ENCODE results near the gene TUBG2.

Gene TUBG2

DNA sequence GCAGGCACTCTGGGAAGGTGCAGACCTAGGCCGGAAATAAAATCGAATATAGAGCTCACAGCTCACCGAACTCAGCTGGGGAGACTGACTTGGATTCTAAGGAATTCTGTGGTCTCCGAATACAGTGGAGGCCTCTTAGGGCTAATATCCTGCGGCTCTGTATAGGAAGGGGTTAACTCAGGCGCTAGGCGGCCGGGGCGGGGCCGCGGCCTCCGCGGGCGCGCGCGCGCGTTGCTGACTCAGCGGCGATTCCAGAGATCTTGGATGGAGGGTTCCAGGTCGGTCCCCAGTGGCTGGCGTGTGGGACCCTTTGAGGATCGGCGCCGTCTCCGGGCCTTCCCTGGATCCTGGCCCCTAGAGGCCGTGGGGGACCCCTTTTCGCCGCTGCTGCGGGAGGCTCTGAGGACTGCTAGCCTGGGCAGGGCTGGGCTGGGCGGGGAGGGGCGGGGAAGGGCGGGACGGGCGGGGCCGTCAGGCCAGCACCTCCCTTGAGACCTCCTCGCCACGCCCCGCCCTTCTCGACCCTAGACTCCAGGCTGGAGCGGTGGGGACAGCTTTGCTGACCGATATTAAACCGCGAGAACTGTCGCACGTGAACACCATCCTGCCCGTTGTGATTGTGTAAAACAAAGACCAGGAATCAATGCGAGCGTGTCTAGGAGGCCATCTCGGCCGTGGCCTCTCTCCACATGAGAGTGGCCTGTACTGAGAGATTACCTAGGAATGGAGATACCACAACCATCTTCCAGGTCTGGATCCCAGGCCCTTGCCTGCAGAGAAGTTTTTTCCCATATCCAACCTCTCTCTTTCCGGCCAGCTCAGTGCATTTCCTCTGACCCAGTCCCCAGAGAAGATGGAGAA lies 19.1 kb downstream of the TUBG2 start:
- DNase-seq, result peak; percentile 77

DNA sequence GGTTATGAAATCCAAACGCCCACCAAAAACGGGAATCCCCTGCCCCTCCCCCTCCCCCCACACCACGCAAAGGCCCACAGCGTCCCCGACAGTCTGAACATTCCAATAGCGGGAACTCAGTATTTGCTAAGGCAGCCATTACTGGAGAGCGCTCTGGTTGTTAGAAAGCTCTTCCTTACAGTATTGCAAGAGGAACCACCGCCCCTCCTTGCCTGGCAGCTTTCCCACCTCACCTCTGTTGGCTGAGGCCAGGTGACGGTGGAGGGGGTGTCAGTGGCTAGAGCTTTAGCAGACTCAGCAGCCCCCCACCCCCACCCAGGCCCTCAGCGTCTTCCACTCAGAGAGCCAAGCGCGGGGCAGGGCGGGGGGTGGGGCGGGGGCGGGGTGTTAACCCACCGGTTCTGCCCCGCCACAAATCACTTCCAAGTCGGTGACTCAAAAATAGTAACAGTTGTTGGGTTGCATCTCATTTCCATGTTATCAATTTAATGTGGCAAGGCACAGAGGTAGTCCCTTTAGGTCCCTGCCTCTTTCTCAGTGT lies 19.9 kb downstream of the TUBG2 start:
- DNase-seq, result peak; percentile 52

DNA sequence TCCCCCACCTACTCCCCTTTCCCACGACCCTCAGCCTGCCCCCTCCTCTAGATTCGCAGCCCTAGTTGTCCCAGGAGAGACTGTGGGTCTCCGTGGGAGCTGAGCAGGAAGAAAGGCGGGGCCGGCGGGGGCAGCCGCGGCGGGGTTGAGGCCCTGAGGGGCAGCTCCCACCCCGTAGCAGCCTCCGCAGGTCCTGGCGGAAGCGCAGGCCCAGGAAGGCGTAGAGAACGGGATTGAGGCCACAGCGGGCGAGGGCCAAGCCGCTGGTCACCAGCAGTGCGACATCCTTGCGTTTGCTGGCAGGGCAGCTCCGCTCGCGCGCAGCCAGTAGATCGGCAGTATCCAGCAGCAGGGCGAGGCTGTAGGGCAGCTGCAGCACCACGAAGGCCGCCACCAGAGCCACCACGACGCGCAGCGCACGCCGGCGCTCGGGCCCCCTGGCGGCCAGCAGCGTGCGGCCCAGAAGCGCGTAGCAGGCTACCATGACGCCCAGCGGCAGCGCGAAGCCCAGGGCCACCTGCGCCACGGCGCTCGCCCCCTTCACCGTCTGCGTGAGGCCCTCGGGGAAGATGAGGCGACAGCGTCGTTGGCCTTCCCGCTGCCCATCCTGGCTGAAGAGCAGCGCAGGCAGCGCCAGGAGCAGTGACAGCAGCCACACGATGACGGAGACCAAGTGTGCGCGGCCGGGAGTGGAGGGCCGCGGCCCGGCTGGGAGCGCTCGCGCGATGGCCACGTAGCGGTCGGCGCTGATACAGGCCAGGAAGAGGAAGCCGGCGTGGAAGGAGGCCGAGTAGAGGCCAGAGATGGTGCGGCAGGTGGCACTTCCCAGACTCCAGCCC lies 20.6 kb downstream of the TUBG2 start:
- peak; percentile 79 for DNase-seq

DNA sequence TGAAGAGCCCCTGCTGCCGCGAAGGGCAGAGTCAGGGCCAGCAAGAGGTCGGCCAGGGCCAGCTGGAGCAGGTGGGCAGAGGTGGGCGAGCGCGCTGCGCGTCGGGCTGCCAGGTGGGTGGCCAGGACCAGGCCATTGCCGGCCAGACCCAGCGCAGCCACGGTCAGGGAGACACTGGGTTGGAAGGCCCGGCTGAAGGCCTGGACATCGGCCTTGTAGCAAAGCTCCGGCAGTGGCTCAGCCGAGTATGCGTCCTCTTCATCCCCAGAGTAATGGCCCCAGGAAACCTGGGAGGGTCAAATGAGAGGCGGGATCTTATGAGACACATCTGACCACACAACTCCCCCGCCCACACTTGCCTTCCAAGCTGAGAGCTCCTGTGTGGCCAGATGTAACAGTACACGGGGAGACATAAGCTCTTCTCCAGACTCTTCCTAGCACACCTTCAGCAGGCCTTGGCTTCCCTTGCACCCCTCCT lies 21.3 kb downstream of the TUBG2 start:
- no peak for DNase-seq

DNA sequence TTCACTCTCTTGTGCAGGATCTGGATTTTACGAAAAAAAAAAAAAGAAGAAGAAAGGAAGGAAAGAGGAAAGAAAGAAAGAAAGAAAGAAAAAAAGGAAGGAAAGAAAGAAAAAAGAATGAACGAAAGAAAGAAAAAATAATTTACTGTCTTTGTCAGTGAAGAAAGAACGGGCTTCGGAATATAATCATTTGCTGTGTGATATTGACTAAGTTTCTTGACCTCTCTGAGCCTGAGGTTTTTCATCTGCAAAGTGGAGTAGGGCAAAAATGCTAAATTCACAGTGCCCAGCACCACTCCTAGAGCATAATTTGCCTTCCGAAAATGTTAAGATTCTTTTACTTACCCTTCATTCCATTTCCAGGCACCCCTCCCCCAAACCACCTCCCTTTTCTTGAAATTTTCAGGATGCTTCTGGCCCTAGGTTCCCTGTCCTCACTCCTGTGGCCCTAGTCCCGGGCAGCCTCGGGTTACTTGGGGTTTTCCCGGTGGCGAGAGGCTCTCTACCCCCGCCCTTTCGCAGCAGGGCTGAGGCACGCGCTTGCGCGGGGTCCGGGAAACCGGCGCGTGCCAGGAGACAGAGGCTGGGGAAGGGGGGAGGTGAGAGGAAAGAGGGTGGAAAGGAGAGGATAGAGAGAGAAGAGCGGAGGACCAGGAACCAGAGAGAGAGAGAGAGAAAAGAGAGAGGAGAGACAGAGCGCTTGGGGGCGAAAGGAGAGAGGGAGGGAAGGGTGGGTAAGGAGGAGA lies 23.1 kb downstream of the TUBG2 start, which contains the start of gene CNTNAP1:
Gene CNTNAP1 (plus strand): TSS at position 556 of the 746 bp plus-strand sequence. CDS start 299 bp downstream, outside the sequence.
- no peak for DNase-seq

DNA sequence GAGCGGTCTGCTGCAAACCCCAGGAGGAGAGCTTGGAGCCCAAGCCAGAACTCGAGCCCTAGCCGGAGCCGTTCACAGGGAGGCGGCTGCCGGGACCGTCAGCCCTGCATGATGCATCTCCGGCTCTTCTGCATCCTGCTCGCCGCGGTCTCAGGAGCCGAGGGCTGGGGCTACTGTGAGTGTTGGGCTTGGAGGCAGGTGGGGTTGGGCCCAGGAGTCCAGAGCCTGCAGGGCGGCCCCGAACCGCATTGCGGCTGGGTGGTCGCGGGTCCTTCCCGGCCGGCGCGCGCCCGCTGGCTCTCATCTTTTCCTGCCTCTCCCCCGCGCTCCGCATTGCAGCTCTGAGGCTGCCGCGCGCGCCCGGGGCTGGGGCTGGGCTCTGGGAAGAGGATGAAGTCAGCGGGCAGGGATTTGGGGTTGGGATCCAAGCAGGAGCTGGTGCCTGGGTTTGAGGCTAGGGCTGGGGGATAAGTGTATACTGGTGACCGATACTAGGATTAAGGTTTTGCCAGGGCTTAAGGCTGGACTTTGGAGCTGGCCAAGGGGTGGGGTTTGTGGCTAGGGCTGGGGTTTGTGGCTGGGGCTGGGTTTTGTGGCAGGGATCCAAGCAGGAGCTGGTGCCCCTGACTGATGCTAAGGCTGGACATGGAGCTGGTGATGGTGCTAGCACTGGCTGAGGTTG lies 23.8 kb downstream of the TUBG2 start:
- no peak for DNase-seq

DNA sequence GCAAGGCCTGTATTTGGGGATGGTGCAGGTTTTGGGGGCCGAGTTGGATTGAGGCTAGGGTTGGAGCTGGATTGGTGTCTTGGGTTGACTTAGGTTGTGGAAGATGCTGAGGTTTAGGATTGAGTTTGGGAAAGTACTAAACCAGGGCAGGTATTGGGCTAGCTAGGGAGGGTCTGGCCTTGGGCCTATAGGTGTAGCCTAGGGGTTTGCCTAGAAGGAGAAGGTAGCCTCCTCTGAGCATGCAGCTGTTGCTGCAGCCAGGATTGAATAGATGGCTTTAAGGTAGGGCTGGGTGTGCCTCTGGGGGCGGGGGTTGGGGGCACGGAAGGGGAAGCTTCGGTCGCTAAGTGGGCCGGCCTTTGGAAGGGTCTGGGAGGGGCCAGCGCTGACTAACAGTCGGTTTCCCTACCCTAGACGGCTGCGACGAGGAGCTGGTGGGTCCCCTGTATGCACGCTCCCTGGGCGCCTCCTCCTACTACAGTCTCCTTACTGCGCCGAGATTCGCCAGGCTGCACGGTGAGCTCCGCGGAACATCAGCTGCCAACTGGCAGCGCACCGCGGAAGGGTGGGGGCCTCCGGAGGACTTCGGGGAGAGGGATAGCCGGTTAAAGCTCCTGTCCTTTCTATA lies 24.4 kb downstream of the TUBG2 start:
- DNase-seq, result no peak

DNA sequence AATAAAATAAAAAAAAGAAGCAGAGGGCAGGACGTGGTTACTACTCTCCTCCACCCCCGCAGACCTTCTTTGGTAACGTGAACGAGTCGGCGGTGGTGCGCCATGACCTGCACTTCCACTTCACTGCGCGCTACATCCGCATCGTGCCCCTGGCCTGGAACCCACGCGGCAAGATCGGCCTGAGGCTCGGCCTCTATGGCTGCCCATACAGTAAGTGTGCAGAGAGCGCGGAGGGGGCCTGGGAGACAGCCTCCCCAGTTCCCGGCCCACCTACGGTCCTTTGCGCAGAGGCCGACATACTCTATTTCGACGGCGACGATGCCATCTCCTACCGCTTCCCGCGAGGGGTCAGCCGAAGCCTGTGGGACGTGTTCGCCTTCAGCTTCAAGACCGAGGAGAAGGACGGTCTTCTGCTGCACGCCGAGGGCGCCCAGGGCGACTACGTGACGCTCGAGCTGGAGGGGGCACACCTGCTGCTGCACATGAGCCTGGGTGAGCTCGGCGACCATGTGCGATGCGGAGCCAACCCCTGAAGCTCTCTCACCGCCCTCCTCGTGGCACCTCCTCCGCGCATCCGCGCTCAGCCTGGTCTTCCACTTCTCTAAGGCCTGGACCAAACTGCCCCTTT lies 26.0 kb downstream of the TUBG2 start:
- DNase-seq, result no peak

DNA sequence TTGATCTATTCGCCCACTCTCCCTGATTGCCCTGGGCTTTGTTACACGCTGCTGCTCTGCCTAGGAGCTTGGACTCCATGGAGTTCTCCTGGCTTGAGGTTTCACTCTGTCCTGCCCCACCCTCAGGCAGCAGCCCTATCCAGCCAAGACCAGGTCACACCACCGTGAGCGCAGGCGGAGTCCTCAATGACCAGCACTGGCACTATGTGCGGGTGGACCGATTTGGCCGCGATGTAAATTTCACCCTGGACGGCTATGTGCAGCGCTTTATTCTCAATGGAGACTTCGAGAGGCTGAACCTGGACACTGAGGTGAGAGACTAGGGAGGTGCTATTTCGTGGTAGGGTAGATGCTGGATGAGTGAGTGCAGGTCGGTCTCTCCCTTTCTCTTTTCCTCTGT lies 26.7 kb downstream of the TUBG2 start:
- DNase-seq, result no peak

DNA sequence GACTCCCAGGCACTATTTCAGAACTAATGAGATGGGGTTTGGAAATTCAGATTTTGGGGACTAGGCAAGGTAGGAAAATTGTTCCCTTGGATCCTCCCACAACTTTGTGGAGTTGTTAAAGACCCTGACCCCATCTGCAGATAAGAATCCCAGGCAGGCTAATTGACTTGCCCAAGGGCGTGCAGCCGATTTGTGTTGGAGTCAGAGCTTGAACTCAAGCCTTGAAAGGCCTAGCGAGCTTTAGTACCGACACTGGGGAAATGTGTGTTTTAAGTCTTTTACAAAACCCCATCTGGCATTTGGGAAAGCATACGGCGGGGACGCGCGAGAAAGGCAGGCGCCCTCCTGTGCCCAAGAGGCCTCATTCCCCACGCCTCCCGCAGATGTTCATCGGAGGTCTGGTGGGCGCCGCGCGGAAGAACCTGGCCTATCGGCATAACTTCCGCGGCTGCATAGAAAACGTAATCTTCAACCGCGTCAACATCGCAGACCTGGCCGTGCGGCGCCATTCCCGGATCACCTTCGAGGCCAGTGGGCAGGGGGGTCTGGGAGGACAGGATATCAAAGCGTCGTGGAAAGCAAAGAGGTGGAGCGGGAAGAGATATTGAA lies 27.5 kb downstream of the TUBG2 start:
- DNase-seq, result no peak

DNA sequence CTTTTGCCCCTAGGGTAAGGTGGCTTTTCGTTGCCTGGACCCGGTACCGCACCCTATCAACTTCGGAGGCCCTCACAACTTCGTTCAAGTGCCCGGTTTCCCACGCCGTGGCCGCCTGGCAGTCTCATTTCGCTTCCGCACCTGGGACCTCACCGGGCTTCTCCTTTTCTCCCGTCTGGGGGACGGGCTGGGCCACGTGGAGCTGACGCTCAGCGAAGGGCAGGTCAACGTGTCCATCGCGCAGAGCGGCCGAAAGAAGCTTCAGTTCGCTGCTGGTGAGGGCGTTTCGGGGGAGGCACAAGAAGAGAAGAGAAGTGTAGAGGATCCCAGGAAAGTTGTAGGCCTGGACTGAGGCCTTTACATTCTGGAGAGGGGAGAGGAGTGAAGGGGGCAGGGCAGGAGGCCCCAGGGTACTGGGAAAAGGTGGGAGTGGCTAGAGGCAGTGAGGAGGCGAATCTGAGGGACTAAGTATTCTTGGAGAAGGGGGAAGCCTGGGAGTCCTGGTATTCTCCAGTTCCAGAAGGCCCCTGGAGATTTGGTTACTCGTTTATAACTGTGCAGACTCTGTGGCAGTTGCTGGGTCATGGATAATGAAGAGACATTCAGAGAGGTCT lies 28.7 kb downstream of the TUBG2 start:
- DNase-seq, result no peak

DNA sequence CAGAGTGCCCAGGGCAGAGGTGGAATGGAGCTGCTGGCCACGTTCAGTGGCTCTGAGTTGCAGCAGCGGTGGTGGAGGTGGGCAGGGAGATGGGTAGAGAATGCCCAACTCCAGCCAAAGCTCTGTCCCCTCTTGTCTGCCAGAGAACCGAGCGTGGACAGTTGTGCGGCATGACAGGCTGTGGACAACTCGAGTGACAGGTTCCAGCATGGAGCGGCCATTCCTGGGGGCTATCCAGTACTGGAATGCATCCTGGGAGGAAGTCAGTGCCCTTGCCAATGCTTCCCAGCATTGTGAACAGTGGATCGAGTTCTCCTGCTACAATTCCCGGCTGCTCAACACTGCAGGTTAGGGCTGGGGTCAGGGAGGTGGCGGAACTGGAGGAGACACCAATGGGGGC lies 31.5 kb downstream of the TUBG2 start:
- no peak for DNase-seq

DNA sequence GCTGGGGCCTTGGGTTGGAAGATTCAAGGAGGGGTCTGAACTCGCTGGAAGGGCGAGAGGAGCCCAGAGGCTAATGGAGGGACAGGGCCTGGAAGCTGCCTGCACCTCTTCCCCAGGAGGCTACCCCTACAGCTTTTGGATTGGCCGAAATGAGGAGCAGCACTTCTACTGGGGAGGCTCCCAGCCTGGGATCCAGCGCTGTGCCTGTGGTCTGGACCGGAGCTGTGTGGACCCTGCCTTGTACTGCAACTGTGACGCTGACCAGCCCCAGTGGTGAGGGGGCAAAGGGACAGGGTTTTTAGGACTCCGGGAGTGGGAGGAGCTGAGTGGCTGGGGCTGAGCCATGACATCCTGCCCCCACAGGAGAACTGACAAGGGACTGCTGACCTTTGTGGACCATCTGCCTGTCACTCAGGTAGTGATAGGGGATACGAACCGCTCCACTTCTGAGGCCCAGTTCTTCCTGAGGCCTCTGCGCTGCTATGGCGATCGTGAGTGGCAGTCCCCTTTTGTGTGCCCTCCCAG lies 32.0 kb downstream of the TUBG2 start:
- no peak for DNase-seq

DNA sequence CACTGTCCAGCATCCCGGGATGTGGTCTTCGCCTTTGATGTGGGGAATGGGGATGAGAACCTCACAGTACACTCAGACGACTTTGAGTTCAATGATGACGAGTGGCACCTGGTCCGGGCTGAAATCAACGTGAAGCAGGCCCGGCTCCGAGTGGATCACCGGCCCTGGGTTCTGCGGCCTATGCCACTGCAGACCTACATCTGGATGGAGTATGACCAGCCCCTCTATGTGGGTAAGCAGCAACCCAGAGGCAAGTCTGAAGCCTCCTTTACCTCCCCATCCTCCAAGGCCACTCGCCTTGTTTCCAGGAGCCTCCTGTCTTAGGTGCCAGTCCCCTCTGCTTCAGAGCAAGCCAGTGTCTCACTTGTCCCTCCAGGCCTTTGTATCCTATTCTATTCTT lies 33.4 kb downstream of the TUBG2 start:
- no peak for DNase-seq

DNA sequence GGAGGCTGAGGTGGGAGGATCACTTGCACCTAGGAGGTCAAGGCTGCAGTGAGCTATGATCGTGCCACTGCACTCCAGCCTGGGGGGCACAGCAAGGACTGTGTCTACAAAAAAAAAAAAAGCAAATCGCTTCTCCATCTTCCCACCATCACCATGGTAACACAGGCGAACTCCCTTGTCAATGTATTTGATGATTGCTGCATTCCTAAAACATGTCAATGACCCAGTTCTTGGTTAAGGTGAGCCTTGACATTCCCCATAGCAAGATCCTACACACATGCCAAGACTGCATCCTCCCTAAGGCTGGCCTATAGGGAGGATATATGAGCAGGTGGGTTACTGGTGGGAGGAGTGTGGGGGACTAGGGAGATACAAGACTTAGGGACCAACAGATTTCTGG lies 35.4 kb downstream of the TUBG2 start:
- no peak for DNase-seq

DNA sequence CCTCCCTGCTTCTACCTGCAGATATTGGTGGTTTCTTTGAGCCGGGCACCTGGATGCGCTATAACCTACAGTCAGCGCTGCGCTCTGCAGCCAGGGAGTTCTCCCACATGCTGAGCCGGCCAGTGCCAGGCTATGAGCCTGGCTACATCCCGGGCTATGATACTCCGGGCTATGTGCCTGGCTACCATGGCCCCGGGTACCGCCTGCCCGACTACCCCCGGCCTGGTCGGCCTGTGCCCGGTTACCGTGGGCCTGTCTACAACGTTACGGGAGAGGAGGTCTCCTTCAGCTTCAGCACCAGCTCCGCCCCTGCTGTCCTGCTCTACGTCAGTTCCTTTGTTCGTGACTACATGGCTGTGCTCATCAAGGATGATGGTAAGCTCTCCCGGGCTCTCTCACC lies 36.4 kb downstream of the TUBG2 start:
- DNase-seq, result no peak

DNA sequence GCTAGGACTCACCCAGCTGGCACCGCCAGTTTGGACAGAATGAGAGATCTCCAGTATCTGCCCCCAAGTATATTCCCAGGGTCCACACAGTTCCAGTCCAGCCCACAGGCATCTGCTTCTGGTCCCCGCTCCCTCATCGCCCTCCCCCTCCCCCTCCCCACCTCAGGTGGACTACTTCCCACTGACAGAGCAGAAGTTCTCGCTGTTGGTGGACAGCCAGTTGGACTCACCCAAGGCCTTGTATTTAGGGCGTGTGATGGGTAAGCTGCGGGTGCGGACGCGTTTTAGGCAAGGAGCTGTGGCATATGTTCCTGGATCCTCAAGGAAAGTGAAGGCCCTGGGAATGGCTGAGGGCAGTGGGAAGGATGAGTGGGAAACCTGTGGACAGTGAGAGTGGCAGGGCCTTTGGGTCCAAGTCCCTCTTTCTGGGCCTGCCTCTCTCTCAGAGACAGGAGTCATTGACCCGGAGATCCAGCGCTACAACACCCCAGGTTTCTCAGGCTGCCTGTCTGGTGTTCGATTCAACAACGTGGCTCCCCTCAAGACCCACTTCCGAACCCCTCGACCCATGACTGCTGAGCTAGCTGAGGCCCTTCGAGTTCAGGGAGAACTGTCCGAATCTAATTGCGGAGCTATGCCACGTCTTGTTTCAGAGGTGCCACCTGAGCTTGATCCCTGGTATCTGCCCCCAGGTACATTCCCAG lies 38.2 kb downstream of the TUBG2 start:
- DNase-seq, result no peak

DNA sequence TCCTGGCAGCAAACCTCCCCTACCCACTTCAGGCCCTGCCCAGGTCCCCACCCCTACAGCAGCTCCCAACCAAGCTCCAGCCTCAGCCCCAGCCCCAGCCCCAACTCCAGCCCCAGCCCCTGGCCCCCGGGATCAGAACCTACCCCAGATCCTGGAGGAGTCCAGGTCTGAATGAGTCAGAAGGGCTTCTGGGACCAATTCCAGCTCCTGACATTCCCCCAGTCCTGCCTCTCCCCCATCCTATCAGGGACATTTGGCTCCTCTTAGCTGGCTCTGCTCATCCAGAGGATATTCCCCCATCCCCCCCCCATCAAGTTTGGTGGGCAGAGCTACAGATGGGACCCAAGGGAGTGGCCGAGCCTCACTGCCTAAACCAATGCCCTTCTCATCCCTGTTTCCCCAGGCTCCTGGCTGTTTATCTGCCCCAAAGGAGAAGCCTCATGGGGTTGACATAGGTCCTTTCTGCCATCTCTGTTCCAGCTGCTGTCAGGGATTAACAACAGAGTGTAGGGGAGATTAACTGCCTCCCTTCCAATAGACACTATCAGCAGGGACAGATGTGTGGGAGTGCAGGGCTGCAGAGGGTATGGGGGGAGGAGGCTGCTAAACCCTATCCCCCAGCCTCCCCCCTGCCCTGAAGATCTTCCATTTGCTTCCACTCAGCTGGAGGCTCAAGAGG lies 39.8 kb downstream of the TUBG2 start:
- no peak for DNase-seq

DNA sequence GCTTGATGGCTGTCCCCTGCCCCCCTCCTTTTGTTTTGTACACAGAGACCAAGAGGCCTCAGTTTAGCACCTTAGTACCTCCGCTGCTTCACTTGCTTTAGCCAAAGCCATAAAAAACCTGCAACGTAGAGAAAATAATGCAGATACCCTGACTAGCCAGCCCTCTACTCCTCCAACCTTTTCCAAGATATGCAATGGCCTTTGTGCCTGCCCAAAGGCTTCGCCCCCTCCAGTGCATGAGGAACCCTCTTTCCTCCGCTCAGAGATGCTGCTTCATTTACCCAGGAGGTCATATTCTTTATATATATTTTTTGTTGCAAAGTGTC lies 40.3 kb downstream of the TUBG2 start:
- no peak for DNase-seq
